Neural progenitor cell (in vitro differentiated cells): ENCODE results near the gene AQP12B.

Experiments used
- CTCF ChIP-seq: fragments of 200-600 bp; sonication (generic); IDR thresholded peaks from 2 replicates; pipeline ENCODE4 v1.5.1; 2017; ENCODE audit warnings: antibody characterized with exemption, mild to moderate bottlenecking
- EZH2 ChIP-seq: fragments of 200-600 bp; sonication (generic); IDR thresholded peaks from 2 replicates; pipeline ENCODE4 v1.6.1; 2017; ENCODE audit warnings: antibody characterized with exemption, mild to moderate bottlenecking, moderate library complexity

- TF ChIP-seq EZH2, result no peak
- TF ChIP-seq CTCF, result no peak
Measured at GRCh38 chr2:240663546-240664190, 19.0 kb downstream of the AQP12B start.
